Esophagus squamous epithelium (tissue), 4 donors: Measurements from ENCODE around the gene GRIK4.

Source experiments
- POLR2A ChIP-seq, 4 donors: fragments of 450-650 bp; IDR thresholded peaks; one replicate each; pipeline ENCODE4 v1.6.1; 2017; ENCODE audit warnings: antibody characterized with exemption in 4 of 4, mild to moderate bottlenecking in 4 of 4, moderate library complexity in 3 of 4
- TF ChIP-seq, protein P1 (sequence below), 6 experiments: fragments of 450-650 bp in 4 of 6; fragments of 200-600 bp in 2 of 6; sonication (generic) in 2 of 6; IDR thresholded peaks; one replicate each; pipeline ENCODE4 v1.5.1; 2016 to 2019; ENCODE audit warnings: antibody characterized with exemption in 6 of 6, mild to moderate bottlenecking in 4 of 6, moderate library complexity in 4 of 6

GRCh38 chr11:120515186-120515723 lies 3.7 kb downstream of the GRIK4 start:
- TF ChIP-seq, protein P1, sequence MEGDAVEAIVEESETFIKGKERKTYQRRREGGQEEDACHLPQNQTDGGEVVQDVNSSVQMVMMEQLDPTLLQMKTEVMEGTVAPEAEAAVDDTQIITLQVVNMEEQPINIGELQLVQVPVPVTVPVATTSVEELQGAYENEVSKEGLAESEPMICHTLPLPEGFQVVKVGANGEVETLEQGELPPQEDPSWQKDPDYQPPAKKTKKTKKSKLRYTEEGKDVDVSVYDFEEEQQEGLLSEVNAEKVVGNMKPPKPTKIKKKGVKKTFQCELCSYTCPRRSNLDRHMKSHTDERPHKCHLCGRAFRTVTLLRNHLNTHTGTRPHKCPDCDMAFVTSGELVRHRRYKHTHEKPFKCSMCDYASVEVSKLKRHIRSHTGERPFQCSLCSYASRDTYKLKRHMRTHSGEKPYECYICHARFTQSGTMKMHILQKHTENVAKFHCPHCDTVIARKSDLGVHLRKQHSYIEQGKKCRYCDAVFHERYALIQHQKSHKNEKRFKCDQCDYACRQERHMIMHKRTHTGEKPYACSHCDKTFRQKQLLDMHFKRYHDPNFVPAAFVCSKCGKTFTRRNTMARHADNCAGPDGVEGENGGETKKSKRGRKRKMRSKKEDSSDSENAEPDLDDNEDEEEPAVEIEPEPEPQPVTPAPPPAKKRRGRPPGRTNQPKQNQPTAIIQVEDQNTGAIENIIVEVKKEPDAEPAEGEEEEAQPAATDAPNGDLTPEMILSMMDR (IDR thresholded peaks at IDR 0.05), result no peak
- no peak for TF ChIP-seq POLR2A (IDR thresholded peaks at IDR 0.05)
